ENCODE data around the gene AKAP13. TPM values are rescaled to one million over a fixed set of nuclear protein-coding genes. Genes with fewer than 3 reads are reported as not detected.

The AKAP13 gene
- polyA plus RNA-seq, 1 donor from 2014 or later = 10.0 TPM

- Histone ChIP-seq H3K27me3 (ENCODE audit: insufficient read depth, low read depth, low read length) (no peaks in the 10 kb centered on the region), H3K36me3 (ENCODE audit: insufficient read depth, low read length) (no peaks in the 10 kb centered on the region), H3K27ac (ENCODE audit: low read length) (no peak overlapping the region), H3F3A (ENCODE audit: insufficient read depth, low read length, poor library complexity, severe bottlenecking) (no peaks in the 10 kb centered on the region), H4K20me1 (ENCODE audit: insufficient read depth) (no peaks in the 10 kb centered on the region), H3K9ac (ENCODE audit: low read length) (no peak overlapping the region), H2AFZ (ENCODE audit: low read depth, low read length) (no peak overlapping the region), H3K4me3 (ENCODE audit: low read length) (no peak overlapping the region), H3K79me2 (replicated peaks; ENCODE audit: insufficient read depth, low read length) (no peaks in the 10 kb centered on the region), H3K9me2 (ENCODE audit: insufficient read depth, low read length) (no peaks in the 10 kb centered on the region), H3K9me3 (ENCODE audit: low read length) (no peaks in the 10 kb centered on the region), H3K4me2 (ENCODE audit: low read length) (no peak overlapping the region)
- TF ChIP-seq EP300 (conservative IDR thresholded peaks at IDR 0.05; ENCODE audit: poor library complexity, severe bottlenecking) = no peak
- TF ChIP-seq CTCF (IDR thresholded peaks at IDR 0.05; ENCODE audit: poor library complexity, severe bottlenecking) = no peak
- no peak for TF ChIP-seq MXI1 (conservative IDR thresholded peaks at IDR 0.05; ENCODE audit: poor library complexity, severe bottlenecking)
- TF ChIP-seq SMC3 (conservative IDR thresholded peaks at IDR 0.05; ENCODE audit: poor library complexity) = no peak
- no peak for TF ChIP-seq EZH2 (IDR thresholded peaks at IDR 0.05; ENCODE audit: borderline replicate concordance, insufficient read depth, low read length, poor library complexity, severe bottlenecking)
- no peak for TF ChIP-seq TAF1 (IDR thresholded peaks at IDR 0.05; ENCODE audit: low read depth)
- TF ChIP-seq REST (IDR thresholded peaks at IDR 0.05; ENCODE audit: borderline replicate concordance) = no peak
- TF ChIP-seq RAD21 (conservative IDR thresholded peaks at IDR 0.05) = no peak
- TF ChIP-seq POLR2AphosphoS5 (IDR thresholded peaks at IDR 0.05) = no peak
Observed at GRCh38 chr15:85589851-85590250, 209.4 kb downstream of the AKAP13 start.

GRCh38 chr15:85591622-85592021 lies 211.2 kb downstream of the AKAP13 start:
- TF ChIP-seq CTCF (IDR thresholded peaks at IDR 0.05; ENCODE audit: poor library complexity, severe bottlenecking) (no peak), MXI1 (conservative IDR thresholded peaks at IDR 0.05; ENCODE audit: poor library complexity, severe bottlenecking) (no peak), TAF1 (IDR thresholded peaks at IDR 0.05; ENCODE audit: low read depth) (no peak), RAD21 (conservative IDR thresholded peaks at IDR 0.05) (no peak), EP300 (conservative IDR thresholded peaks at IDR 0.05; ENCODE audit: poor library complexity, severe bottlenecking) (no peak), SMC3 (conservative IDR thresholded peaks at IDR 0.05; ENCODE audit: poor library complexity) (no peak), EZH2 (IDR thresholded peaks at IDR 0.05; ENCODE audit: borderline replicate concordance, insufficient read depth, low read length, poor library complexity, severe bottlenecking) (no peak), REST (IDR thresholded peaks at IDR 0.05; ENCODE audit: borderline replicate concordance) (no peak), POLR2AphosphoS5 (IDR thresholded peaks at IDR 0.05) (no peak)
- no peak overlapping the region for H3K9ac ChIP-seq (ENCODE audit: low read length)
- no peak overlapping the region for H3K4me2 ChIP-seq (ENCODE audit: low read length)
- no peak overlapping the region for H3K4me3 ChIP-seq (ENCODE audit: low read length)
- no peak overlapping the region for H3K27ac ChIP-seq (ENCODE audit: low read length)
- no peaks in the 10 kb centered on the region for H3K9me3 ChIP-seq (ENCODE audit: low read length)
- no peaks in the 10 kb centered on the region for H4K20me1 ChIP-seq (ENCODE audit: insufficient read depth)
- H3K36me3 ChIP-seq (ENCODE audit: insufficient read depth, low read length) = no peaks in the 10 kb centered on the region
- no peaks in the 10 kb centered on the region for H3F3A ChIP-seq (ENCODE audit: insufficient read depth, low read length, poor library complexity, severe bottlenecking)
- no peaks in the 10 kb centered on the region for H3K79me2 ChIP-seq (replicated peaks; ENCODE audit: insufficient read depth, low read length)
- no peaks in the 10 kb centered on the region for H3K27me3 ChIP-seq (ENCODE audit: insufficient read depth, low read depth, low read length)
- H3K9me2 ChIP-seq (ENCODE audit: insufficient read depth, low read length) = no peaks in the 10 kb centered on the region
- no peak overlapping the region for H2AFZ ChIP-seq (ENCODE audit: low read depth, low read length)

Measured in neural cell (in vitro differentiated cells).